GM12875 (cell line): Measurements from ENCODE around the gene CLDN20.

Experiments
- H3K4me3 ChIP-seq: one replicate; pipeline ENCODE4 v1.5.1; 2011; ENCODE audit warnings: low read depth, low read length, control low read depth
- TF ChIP-seq, protein P1 (sequence below): IDR thresholded peaks from 2 replicates; pipeline ENCODE4 v1.5.1; 2011; ENCODE audit warnings: low read depth, mild to moderate bottlenecking, control low read depth, inconsistent platforms, low read length, moderate library complexity, borderline replicate concordance; ENCODE audit not compliant: insufficient read depth

CLDN20 gene

GRCh38 chr6:155234167-155234566 is 29.6 kb upstream of the CLDN20 start:
- TF ChIP-seq, protein P1, sequence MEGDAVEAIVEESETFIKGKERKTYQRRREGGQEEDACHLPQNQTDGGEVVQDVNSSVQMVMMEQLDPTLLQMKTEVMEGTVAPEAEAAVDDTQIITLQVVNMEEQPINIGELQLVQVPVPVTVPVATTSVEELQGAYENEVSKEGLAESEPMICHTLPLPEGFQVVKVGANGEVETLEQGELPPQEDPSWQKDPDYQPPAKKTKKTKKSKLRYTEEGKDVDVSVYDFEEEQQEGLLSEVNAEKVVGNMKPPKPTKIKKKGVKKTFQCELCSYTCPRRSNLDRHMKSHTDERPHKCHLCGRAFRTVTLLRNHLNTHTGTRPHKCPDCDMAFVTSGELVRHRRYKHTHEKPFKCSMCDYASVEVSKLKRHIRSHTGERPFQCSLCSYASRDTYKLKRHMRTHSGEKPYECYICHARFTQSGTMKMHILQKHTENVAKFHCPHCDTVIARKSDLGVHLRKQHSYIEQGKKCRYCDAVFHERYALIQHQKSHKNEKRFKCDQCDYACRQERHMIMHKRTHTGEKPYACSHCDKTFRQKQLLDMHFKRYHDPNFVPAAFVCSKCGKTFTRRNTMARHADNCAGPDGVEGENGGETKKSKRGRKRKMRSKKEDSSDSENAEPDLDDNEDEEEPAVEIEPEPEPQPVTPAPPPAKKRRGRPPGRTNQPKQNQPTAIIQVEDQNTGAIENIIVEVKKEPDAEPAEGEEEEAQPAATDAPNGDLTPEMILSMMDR: no peak
- no peak overlapping the region for H3K4me3 ChIP-seq

DNA sequence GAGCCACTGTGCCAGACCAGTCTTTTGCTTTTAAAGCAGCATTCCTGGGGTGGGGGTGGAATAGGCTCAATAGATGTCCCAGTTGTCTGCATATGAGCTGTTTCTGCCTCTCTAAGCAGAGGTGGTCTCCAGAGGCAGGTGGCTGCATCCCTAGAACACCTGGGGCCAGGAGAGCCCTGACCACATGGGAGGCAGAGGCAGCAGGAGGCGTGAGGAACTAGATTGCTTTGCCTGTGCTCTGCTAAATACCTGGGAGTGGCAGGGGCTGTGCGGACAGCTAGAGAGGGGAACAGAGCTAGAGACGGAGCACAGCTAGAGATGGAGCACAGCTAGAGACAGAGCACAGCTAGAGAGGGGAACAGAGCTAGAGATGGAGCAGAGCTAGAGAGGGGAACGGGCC is 29.1 kb upstream of the CLDN20 start:
- TF ChIP-seq, protein P1: no peak

GRCh38 chr6:155235087-155235486 is 28.7 kb upstream of the CLDN20 start:
- H3K4me3 ChIP-seq: no peak overlapping the region
- TF ChIP-seq, protein P1: no peak

More for the DNA sequence above, 29.1 kb upstream of the CLDN20 start:
- no peak overlapping the region for H3K4me3 ChIP-seq

- TF ChIP-seq, protein P1: no peak
- no peak overlapping the region for H3K4me3 ChIP-seq
Observed at GRCh38 chr6:155237613-155238012, 26.2 kb upstream of the CLDN20 start.

DNA sequence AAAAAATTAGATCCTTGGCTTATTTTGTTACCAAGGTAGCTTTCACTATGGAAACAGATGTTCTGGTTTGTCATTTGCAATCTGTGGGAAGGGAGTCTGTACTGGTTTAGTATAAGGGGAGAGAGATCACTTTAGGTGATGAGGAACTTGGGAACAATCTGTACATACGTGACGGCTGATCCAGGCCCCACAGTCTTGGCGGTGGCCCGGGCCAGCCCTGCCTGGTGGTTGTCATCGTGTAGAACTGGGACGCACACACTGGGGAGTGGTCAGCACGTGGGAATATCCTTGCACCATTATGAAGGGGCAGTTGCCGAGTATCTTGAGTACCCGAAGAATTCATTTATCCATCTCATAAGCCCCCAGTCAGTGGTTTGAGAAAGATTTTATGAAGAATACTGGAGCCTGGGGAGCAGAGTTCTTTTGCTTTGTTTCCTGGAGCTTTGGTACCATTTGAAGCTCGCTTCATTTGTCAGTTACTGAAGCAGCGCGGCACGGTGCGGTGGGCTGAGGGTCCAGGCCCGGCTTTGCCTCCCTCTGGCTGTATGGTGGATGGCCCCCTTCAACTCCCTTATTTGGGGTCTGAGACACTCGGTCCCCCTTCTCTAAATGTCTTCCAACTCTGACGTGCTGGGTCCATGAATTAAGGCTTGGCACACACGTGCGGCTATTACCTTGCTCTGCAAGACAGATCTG is 22.8 kb upstream of the CLDN20 start:
- H3K4me3 ChIP-seq: no peak overlapping the region
- TF ChIP-seq, protein P1: no peak

GRCh38 chr6:155241966-155242365 is 21.8 kb upstream of the CLDN20 start:
- H3K4me3 ChIP-seq: no peak overlapping the region
- TF ChIP-seq, protein P1: no peak

GRCh38 chr6:155244434-155244833 is 19.4 kb upstream of the CLDN20 start:
- no peak overlapping the region for H3K4me3 ChIP-seq

More at GRCh38 chr6:155244434-155244833, 19.4 kb upstream of the CLDN20 start:
- TF ChIP-seq, protein P1: no peak
